ENCODE measurements around the gene NCAM2.

The NCAM2 gene

DNA sequence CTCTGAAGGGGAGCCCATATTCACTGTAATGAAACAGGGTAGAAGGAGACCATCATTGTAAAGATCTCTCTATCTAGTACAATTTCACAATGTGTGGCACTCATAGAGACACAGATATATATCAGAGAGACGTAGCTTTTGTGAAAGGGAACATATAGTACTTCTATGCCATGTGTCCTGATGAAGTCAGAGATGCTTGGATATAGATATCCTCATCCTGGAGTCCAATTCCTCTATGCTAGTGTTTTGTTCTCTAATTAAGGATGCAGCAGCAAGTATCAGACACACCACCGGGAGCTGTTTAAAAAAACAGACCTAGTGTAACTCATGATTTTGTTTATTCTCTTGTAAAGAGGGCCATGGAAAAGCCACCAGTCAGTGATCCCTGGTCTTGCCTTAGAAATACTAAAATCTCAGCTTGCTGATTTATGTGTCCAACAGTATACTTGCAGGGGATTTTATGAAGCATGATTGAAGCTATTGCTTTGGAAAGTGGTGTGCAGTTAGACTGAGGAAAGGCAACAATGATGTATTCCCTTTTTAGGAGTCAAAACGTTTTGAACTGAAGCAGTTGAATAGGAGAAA is 2.5 kb downstream of the NCAM2 start:
- no peak overlapping the region for H3K4me3 ChIP-seq (replicated peaks; ENCODE audit: low read depth, low read length)
- TF ChIP-seq, protein P1, sequence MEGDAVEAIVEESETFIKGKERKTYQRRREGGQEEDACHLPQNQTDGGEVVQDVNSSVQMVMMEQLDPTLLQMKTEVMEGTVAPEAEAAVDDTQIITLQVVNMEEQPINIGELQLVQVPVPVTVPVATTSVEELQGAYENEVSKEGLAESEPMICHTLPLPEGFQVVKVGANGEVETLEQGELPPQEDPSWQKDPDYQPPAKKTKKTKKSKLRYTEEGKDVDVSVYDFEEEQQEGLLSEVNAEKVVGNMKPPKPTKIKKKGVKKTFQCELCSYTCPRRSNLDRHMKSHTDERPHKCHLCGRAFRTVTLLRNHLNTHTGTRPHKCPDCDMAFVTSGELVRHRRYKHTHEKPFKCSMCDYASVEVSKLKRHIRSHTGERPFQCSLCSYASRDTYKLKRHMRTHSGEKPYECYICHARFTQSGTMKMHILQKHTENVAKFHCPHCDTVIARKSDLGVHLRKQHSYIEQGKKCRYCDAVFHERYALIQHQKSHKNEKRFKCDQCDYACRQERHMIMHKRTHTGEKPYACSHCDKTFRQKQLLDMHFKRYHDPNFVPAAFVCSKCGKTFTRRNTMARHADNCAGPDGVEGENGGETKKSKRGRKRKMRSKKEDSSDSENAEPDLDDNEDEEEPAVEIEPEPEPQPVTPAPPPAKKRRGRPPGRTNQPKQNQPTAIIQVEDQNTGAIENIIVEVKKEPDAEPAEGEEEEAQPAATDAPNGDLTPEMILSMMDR (IDR thresholded peaks at IDR 0.05; ENCODE audit: low read depth, low read length, missing control alignments), result no peak
- no peak for DNase-seq (ENCODE audit: extremely low read depth, low read depth)

DNA sequence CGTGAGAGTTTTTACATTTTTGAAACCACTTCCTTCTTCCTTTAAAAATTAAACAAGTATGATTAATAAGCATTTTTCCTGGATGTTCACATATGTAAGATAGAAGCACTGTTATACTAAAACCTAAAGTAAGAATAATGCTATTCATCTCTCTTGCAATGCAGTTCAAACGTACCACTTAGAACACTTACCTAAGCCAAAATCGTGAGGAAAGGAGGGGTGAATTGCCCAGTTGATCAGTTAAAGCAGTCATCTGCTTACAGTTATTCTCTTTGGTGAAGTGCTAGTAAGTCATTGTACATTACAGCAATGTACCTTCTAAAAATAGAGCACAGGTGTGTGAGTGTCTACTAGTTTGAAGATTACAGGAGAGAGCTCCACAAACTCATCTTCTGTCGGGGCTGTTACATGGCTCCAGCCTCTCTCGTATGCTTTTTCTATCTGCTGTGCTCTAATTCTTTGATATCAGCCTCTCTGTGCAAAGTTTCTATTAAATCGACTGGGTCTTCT is 3.4 kb downstream of the NCAM2 start:
- H3K4me3 ChIP-seq (replicated peaks; ENCODE audit: low read depth, low read length), result no peak overlapping the region
- TF ChIP-seq, protein P1 (IDR thresholded peaks at IDR 0.05; ENCODE audit: low read depth, low read length, missing control alignments), result no peak
- no peak for DNase-seq (ENCODE audit: extremely low read depth, low read depth)

DNA sequence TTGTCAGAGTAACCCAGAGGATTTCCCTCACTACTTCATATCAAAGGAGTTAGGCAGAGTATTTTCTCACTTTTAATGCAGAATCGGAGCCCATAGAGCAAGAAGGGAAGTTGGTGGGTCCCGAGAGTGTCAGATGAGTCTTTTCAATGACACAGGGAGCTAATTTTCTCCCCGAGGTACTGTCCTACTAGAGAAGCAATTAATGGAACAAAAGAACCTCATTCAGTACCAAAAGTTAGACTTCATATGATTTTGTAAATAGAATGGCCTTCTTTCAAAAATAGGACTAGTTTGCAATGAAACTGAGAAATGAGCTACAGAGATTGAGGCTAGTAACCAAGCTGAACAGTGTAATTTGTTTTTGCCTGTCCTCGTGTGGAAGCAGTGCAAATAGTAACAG is 3.9 kb downstream of the NCAM2 start:
- TF ChIP-seq, protein P1 (IDR thresholded peaks at IDR 0.05; ENCODE audit: low read depth, low read length, missing control alignments), result no peak
- H3K4me3 ChIP-seq (replicated peaks; ENCODE audit: low read depth, low read length), result no peak overlapping the region
- DNase-seq (ENCODE audit: extremely low read depth, low read depth), result no peak

DNA sequence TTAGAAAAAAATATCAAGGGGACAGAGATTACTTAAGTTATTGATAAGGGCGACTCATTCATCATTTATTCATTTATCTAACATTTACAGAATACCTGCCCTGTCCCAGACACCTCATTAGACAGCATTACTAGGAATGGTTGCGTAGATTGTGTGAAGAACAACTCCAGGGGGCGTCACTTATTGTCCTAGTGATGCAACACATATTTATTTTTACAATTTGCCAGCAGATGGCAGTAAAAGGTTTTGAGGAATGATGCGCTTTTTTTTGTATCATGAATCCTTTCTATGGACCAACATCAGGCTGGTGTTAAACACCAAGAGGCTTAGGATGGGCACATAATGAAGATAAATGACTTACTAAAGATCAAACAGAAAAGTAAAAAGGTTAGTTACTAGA is 5.5 kb downstream of the NCAM2 start:
- TF ChIP-seq, protein P1 (IDR thresholded peaks at IDR 0.05; ENCODE audit: low read depth, low read length, missing control alignments), result peak; percentile 33
- DNase-seq (ENCODE audit: extremely low read depth, low read depth), result peak; percentile 12
- H3K4me3 ChIP-seq (replicated peaks; ENCODE audit: low read depth, low read length), result no peak overlapping the region

DNA sequence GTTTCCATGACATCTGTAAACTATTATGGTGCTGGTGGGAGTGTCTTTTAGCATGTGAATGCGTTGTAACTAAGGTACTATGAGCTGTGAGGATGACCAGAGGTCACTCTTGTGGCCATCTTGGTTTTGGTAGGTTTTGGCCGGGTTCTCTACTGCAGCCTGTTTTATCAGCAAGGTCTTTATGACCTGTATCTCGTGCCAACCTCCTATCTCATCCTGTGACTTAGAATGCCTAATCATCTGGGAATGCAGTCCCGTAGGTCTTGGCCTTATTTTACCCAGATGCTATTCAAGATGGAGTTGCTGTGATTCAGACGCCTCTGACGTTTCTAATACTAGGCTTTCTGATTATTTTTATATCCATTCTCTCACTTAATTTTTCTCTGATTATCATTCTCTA is 9.4 kb downstream of the NCAM2 start:
- TF ChIP-seq, protein P1 (IDR thresholded peaks at IDR 0.05; ENCODE audit: low read depth, low read length, missing control alignments), result no peak
- DNase-seq (ENCODE audit: extremely low read depth, low read depth), result no peak
- H3K4me3 ChIP-seq (replicated peaks; ENCODE audit: low read depth, low read length), result no peak overlapping the region

DNA sequence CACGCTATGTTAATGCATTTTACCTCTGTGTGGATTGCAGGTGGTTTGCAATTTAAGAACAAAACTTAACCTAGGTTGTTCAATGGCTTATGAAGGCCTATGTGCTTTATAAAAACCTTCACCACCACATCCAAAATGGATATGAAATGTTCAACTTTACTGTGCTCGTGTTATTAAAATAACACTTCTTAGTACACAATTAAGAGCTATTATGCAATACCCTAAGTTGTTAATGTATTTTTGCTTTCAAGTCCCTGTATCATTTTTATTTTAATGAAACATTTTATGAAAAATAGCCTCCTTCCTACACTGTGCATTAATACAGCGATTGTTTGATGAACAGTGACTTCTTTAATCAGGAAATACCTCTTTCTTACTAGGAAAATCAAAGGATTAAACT is 12.0 kb downstream of the NCAM2 start:
- no peak for DNase-seq (ENCODE audit: extremely low read depth, low read depth)
- no peak overlapping the region for H3K4me3 ChIP-seq (replicated peaks; ENCODE audit: low read depth, low read length)
- TF ChIP-seq, protein P1 (IDR thresholded peaks at IDR 0.05; ENCODE audit: low read depth, low read length, missing control alignments), result no peak

DNA sequence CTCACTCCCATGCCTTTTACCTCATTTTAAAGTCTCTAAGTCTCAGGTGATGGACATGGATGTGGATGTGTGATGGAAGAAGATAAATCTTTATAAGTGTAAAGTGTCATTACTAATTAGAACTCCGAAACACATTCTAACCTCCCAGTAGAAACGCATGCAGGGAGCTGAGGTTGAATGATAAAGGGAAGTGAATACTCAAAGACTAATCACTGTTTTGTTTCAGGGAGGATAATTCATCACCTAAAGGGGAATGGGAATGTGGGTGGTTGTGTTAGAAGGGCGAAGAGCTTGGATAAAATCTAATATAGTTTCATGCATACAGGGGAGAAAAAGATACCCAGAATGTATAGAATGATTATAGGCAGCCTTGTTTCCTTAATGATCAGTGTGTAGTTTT is 12.5 kb downstream of the NCAM2 start:
- DNase-seq (ENCODE audit: extremely low read depth, low read depth), result no peak
- TF ChIP-seq, protein P1 (IDR thresholded peaks at IDR 0.05; ENCODE audit: low read depth, low read length, missing control alignments), result no peak
- H3K4me3 ChIP-seq (replicated peaks; ENCODE audit: low read depth, low read length), result no peak overlapping the region
